Activated CD4-positive, alpha-beta T cell treated with anti-CD3 and anti-CD28 coated beads, Interleukin-2, amount 50 U/mL, for 24 hours (primary cell): Measurements from ENCODE around the gene MTSS2.

ENCODE experiments used
- DNase-seq, 2 donors: peaks; one replicate each; pipeline ENCODE4 v3.0.0-alpha.2; 2020; ENCODE audit warnings: low read depth in 1 of 2, low spot score in 1 of 2

The MTSS2 gene

GRCh38 chr16:70701036-70701435 lies 15.2 kb upstream of the MTSS2 start:
- no peak for DNase-seq

GRCh38 chr16:70700101-70701020 lies 14.5 kb upstream of the MTSS2 start:
- DNase-seq = no peak

DNA sequence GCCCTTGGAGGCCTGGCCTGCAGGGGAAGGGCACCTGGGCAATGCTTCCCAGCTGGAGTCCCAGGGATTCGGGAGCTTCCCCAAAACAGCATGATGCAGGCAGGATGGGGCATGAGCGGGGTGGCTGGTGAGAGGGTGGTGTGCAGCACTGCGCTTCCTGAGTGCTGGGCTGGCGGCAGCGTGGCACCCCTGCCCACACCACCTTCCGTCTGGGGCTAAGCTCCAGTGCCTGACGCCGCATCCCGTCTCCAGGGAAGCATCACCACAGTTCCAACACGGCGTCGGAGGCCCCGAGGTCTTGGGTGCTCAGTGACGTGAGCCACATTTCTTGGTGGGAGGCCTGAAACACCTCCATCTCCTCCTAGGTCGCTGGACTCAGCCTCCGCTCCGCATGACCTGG lies 13.8 kb upstream of the MTSS2 start:
- no peak for DNase-seq

DNA sequence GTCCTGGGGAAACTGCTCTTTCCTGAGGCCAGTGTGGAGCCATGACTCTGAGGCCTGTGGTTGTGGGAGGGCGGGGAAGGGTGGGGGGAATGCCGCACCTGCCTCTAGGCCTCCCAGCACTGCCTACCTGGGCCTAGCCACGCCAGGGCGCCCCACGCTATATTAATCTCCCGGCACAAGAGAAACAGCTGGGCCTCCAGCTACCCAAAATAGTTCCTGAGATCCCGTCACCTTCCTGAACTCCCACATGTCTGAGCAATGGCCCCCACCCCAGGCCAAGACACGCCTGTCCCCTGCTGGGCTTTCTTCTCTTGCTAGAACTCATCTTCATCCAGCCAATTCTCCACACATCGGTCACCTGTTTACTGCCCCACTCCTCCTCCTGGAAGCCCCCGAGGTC lies 13.0 kb upstream of the MTSS2 start:
- no peak for DNase-seq

GRCh38 chr16:70697594-70698170 lies 11.8 kb upstream of the MTSS2 start:
- DNase-seq = no peak

GRCh38 chr16:70696952-70697593 lies 11.2 kb upstream of the MTSS2 start:
- no peak for DNase-seq

DNA sequence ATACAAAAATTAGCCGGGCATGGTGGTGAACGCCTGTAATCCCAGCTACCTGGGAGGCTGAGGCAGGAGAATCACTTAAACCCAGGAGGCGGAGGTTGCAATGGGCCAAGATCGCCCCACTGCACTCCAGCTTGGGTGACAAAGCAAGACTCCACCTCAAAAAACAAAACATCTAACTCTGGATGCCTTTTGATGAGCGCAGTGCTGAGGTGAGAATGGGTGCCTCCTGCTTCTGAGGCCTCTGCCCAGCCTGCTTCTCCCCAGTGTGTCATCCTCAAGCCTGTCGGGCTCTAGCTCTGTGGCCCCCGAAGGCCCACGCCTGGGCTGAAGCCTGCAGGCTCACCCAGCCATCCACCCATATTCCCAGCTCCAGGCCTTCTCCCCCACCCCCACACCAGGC lies 10.5 kb upstream of the MTSS2 start:
- DNase-seq = no peak

DNA sequence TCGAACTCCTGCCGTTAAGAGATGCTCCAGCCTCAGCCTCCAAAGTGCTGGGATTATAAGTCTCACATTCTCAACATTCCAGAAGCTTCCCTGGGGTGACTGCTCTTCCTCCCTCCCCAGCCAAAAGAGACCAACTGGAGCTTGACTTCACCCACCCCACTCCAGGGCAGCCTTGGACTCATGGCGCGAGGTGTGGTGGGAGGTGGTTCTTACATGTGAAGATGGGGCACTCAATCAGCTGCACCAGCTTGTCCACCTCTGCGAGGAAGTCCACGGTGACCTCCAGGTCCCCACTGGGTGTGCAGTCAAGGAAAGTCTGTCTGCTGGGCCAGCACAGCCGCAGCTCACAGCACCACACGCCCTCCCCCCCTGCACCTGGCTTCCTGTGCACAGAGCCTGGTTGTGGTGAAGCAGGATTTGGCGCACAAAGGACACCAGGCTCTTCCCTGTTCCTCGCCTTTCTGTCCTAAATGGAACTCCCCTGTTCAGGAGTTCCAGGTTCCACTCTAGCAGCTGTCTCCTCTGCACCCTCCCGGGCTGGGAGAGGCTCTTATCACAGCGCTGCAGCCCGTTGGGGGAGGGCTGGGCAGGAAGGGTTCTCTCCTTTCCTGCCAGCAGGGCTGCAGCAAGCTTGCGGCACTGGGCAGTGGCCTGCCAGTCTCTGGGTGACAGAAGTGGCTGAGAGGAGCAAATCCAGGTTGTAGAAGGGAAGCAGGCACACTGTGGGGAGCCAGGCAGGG lies 9.6 kb upstream of the MTSS2 start:
- no peak for DNase-seq

DNA sequence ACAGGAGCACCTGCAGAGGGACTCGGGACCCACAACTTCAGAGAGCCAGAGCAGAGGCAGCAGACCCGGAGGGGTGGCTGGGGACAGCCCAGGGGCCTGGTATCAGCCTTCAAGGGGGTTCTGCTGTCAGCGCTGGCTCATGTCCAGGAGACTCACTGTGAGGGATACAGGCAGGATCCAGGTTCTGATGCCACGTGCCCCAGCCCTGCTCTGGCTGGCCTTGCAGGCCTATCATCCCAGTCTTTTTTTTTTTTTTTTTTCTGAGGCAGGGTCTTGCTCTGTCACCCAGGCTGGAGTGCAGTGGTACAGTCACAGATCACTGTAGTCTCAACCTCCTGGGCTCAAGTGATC lies 9.0 kb upstream of the MTSS2 start:
- no peak for DNase-seq

DNA sequence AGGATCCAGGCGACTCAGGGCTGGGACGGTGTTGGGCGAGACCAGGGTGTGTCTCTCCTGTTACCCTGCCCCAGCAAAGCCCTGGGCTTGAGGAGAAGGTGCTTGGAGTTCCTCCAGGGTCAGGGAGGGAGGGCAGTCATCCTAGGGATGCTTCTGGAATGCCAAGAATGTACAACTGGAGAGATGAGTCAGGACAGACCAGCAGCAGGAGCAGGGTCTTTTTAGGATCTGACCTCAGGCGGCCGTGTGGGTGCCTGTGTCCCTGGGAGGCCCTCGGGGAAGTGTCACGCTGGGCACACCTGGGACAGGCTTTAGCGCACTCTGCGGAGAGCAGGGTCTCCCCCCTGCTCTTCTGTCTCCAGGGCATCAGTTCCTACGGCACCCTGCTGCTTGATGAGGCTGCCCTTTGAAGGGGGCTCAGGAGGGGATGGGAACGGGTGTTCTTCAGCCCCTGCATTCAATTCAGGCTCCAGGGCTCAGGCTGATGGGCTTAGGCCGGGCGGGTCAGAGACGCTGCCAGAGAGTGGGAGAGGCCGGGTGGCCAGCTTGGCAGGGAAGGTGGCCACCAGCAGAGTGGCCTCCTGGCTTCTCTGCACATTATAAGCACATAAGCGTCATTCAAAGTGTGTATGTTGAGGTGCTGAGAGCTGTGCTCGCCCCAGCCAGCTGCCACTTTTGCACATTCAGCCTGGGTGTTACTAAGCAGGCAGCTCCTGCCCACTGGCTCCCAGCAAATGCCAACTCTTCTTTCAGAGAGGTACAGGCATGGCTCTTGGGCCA lies 8.4 kb upstream of the MTSS2 start:
- no peak for DNase-seq

GRCh38 chr16:70692873-70693671 lies 7.2 kb upstream of the MTSS2 start:
- no peak for DNase-seq

- no peak for DNase-seq
Measured at GRCh38 chr16:70692130-70692872, 6.4 kb upstream of the MTSS2 start.

DNA sequence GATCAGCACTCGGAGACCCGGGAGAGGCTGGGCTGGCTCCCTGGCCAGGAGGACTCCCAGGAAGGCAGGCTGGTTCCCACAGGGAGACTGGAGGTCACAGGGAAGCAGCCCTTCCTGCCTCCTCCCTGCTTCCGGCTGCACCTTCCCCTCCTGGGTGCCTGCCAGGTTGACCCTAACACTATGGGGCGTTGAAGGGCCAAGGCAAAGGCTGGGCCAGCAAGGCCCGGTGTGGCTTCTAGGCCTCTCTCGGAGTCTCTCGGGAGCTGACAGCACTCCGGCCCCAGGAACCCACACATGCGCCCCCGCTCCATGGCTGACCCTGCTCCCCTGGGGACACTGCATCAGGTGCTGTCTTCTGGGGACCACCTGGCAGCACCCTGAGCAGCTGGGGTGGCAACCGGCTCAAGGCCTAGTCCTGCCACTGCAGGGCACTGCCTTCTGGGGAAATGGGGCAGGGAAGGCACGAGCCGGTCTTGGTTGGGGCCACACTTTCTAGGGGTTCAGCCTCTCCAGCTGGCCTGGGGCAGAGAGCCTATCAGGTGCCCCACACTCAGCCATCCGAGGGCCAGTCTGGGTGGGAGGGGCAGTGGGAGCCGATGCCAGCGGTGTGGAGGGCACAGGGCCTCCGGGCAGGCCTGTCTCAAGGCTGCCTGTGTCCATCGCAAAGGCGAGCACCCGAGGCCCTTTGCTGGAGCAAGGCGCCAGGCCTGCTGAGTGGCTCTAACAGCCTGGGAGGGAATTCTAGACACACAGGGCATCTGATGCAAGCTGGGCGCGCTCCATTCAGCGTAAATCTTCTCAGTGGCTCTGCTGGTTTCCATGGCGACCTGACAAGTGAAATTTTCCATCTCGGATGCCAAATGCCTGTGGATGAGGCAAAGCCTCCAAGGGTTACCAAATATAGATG lies 5.6 kb upstream of the MTSS2 start:
- DNase-seq = no peak

GRCh38 chr16:70689970-70690891 lies 4.4 kb upstream of the MTSS2 start:
- DNase-seq = no peak

- DNase-seq = no peak
Measured at GRCh38 chr16:70689035-70689969, 3.4 kb upstream of the MTSS2 start.

DNA sequence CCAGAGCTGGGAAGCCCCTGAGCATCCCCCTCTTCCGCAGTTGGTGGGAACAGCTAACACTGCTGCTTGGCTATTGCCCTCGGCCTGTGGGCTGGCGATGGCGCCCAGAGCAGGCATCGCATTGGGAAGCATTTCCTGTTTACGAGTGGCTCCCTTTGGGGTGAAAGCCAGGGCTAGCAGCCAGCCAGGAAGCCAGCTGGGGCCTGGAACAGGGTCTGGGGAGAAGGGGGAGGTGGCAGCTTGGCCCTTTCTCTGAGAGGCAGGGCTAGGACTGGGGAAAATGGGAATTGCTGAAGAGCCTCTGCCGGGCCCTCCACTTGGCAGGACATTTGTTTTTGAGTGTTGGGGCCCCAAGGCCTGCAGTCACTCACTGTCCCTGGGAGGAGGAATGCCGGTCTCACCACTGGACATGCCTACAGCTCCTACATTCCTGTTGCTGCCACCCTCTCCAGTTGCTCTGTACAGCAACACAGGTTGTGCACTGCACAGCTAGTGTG lies 2.4 kb upstream of the MTSS2 start:
- DNase-seq = no peak
